Stimulated activated CD8-positive, alpha-beta memory T cell treated with anti-CD3 and anti-CD28 coated beads, Interleukin-12 subunit alpha, Interleukin-12 subunit beta, amount 100 ng/mL, for 4 hours (primary cell): ENCODE results near the gene TNFRSF8.

ENCODE experiments used
- DNase-seq: peaks from one replicate; pipeline ENCODE4 v3.0.0-alpha.2; 2020; ENCODE audit warnings: low read depth

The TNFRSF8 gene

GRCh38 chr1:12176298-12177118 is 113.4 kb downstream of the TNFRSF8 start:
- DNase-seq, result no peak

GRCh38 chr1:12177156-12177998 is 114.3 kb downstream of the TNFRSF8 start:
- DNase-seq, result no peak

GRCh38 chr1:12177999-12178441 is 114.9 kb downstream of the TNFRSF8 start:
- DNase-seq, result peak; percentile 90

GRCh38 chr1:12178511-12178910 is 115.4 kb downstream of the TNFRSF8 start:
- no peak for DNase-seq

GRCh38 chr1:12179111-12179519 is 116.0 kb downstream of the TNFRSF8 start:
- DNase-seq, result peak; percentile 77

- DNase-seq, result no peak
Measured at GRCh38 chr1:12179676-12180075, 116.6 kb downstream of the TNFRSF8 start.

- DNase-seq, result no peak
Measured at GRCh38 chr1:12180315-12180714, 117.2 kb downstream of the TNFRSF8 start.

GRCh38 chr1:12180903-12181302 is 117.8 kb downstream of the TNFRSF8 start:
- DNase-seq, result no peak

- DNase-seq, result no peak
Measured at GRCh38 chr1:12181568-12181967, 118.5 kb downstream of the TNFRSF8 start.

GRCh38 chr1:12182410-12182984 is 119.4 kb downstream of the TNFRSF8 start:
- DNase-seq, result no peak

- no peak for DNase-seq
Measured at GRCh38 chr1:12183095-12183794, 120.1 kb downstream of the TNFRSF8 start.

GRCh38 chr1:12184008-12184681 is 121.0 kb downstream of the TNFRSF8 start:
- DNase-seq, result no peak

- DNase-seq, result no peak
Measured at GRCh38 chr1:12185036-12185917, 122.2 kb downstream of the TNFRSF8 start.

- no peak for DNase-seq
Measured at GRCh38 chr1:12185918-12186678, 123.0 kb downstream of the TNFRSF8 start.

- DNase-seq, result no peak
Measured at GRCh38 chr1:12186679-12186985, 123.5 kb downstream of the TNFRSF8 start.

- DNase-seq, result no peak
Measured at GRCh38 chr1:12188115-12188514, 125.0 kb downstream of the TNFRSF8 start.

GRCh38 chr1:12188657-12189327 is 125.7 kb downstream of the TNFRSF8 start:
- no peak for DNase-seq

GRCh38 chr1:12189328-12189682 is 126.2 kb downstream of the TNFRSF8 start:
- no peak for DNase-seq

GRCh38 chr1:12191242-12192032 is 128.3 kb downstream of the TNFRSF8 start:
- DNase-seq, result no peak
